GM18517 (cell line): ENCODE data around the gene KRT33B.
"Not testable (repeated sequence)": the region's sequence is repeated elsewhere in the genome, so short reads cannot be mapped to it uniquely, and the experiment has no call there.

Source experiments
- ATAC-seq: cut with Tn5 transposase; IDR thresholded peaks from one replicate; pipeline ENCODE4 v1.9.1; 2021; ENCODE audit warnings: mild to moderate bottlenecking, moderate library complexity; ENCODE audit not compliant: unreplicated experiment

Gene KRT33B

DNA sequence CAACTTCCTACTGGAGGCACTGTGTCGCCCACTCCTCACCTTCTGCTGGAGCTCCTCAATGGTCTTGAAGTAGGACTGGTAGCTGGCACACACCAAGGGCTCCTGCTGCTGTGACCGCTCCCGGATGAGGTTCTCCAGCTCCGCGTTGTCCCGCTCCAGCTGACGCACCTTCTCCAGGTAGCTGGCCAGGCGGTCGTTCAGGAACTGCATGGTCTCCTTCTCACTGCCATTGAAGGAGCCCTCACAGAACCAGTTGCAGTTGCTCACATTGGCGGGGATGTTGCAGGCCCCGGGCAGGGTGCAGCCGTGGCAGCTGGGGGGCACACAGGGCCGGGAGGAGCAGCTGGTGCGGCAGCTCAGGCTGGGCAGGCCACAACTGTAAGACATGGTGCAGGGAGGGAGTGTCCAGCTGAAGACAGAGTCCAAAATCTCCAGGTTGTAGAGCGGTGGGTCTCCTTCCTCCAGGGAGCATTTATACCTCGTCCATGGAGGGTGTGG, 19.2 kb downstream of the KRT33B start, which contains the start of gene KRT33A:
TSS of gene KRT33A (minus strand) at position 448 of the 498 bp plus-strand sequence. CDS start at position 387, 61 bp downstream.
- ATAC-seq: not testable (repeated sequence)

DNA sequence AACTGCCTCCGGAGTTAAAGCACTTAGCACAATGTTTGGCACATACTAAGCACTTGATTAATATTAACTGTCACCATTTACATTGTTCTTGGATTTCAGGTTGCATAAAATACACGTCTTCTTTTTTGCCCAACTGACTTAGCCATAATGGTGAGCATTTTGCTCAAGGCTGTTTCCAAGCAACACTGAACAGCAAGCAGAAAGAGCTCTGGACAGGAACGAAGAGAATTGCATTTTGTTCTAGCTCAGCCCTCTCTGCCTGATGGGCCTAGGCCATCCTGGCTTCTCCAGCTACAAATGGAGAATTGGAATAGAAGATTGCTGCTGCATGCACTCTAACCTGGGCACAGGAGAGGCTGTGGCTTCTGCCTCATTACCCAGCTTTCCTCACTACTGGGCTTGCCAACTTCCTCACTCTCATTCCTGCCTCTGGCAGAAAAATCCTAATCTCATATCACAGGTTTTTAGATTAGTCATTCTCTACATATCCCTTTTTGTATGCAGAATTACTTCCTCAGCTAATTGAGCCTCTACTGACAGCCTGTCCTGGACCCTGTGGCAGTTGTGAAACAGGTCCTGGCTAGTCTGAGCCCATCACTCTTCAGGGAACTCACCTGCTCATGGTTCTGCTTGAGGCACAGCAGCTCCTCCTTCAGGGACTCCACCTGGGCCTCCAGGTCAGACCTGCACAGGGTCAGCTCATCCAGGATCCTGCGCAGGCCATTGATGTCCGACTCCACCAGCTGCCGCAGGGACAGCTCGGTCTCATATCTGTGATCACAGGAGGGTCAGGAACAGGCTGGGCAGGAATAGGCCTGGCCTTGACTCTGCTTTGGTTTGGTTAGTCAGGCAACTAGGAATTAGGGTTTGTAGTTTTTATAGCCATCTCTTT, 21.5 kb downstream of the KRT33B start:
- ATAC-seq: no peak

GRCh38 chr17:41346421-41346820, 23.2 kb downstream of the KRT33B start:
- ATAC-seq: not testable (repeated sequence)

DNA sequence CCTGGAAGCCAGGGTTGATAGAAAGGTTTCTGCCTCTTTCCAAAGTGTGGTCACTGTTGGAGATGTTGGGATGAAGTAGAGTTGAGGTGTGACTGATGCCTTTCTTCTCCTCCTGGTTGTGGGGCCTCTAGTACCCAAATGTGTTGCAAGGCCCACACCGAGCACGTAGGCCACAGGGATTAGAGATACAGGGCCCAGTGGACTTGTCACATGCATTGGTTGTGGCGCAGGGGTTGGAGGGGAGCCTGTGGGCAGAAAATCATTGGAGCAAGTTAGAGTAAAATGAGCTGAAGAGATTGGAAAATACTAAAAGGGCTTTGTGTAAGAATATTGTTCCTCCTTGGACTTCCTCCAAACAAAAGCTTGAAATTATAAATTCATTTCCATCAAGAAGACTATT, 23.6 kb downstream of the KRT33B start:
- ATAC-seq: no peak

DNA sequence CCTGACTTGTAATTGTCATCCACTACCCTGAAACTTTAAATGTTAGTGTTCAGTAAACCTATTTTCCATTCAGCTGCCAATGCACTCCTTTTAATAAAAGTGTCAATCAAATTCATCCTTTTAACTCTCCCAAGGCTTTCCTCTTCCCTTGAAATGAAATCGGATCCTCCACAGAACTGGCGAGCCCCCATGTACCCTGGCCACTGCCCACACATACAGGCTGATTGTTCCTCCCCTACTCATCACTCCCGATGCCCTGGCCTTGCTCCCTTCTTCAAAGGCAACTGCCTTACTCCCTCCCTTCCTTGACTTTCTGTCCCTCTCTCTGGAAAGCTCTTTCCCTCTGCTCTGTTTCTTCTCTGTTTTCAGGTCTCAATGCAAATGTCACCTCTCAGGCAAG, 26.6 kb downstream of the KRT33B start:
- ATAC-seq: no peak

DNA sequence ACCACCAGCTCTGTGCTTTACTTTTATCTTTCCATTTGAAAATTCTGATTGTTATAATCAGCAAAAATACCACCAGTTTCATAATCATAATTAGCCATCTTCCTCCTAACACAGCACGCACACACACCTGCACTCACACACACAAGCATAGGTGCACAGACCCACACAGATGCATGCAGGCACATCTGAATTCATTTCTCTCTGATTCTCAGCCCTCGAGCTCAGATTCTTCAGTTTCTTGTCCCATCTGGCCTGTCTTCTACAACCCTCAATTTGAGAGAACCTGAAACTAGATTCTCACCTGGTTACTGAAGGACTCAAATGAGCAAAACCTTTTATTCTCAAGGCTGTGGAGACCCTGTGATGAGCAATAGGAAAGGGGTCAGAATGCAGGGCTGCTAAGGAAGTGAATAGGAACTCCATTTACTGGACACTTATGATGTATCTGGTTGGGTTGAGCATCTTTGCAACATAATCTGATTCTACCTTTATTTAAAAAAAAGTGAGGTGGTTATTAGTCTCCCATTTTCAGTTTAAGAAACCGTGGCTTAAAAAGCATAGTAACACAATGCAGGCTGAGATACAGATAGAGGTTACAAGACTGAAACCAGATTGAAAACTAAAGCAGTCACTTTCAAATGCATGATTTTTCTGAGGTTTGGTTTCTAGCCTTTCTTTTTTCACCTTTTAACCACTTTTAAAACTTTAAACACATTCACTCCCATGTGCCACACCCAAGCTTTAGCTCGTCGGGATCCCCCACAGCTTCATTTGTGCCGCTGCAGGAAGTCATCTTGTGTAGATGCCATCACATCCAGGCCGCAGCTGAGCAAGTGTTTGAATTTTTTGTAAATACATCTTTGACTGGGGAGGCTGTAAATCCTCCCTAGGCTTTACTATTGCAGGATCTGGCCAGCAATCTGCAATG, 28.4 kb downstream of the KRT33B start:
- ATAC-seq: no peak

- ATAC-seq: no peak
Observed at GRCh38 chr17:41340494-41340893, 29.1 kb downstream of the KRT33B start.

- no peak for ATAC-seq
Observed at GRCh38 chr17:41339571-41340172, 29.9 kb downstream of the KRT33B start.

GRCh38 chr17:41338961-41339485, 30.6 kb downstream of the KRT33B start:
- ATAC-seq: peak; percentile 45

DNA sequence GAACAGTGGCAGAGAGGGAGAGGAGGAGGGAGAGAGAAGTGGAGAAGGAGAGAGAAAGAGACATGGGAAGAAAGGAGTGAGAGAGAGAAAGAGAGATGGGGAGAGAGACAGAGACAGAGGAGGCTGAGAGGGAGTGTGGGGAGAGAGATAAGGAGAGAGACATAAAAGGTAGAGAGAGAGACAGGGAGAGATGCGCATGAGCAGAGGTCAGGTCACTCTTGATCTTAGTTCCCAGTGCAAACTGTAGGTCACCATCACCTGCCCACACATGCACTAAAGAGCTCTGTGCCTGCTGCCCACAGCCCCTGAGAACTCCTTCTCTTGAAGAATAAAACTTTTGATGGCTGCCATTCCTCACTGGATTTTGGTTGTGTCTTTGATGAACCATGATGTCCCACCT, 33.9 kb downstream of the KRT33B start:
- ATAC-seq: no peak

DNA sequence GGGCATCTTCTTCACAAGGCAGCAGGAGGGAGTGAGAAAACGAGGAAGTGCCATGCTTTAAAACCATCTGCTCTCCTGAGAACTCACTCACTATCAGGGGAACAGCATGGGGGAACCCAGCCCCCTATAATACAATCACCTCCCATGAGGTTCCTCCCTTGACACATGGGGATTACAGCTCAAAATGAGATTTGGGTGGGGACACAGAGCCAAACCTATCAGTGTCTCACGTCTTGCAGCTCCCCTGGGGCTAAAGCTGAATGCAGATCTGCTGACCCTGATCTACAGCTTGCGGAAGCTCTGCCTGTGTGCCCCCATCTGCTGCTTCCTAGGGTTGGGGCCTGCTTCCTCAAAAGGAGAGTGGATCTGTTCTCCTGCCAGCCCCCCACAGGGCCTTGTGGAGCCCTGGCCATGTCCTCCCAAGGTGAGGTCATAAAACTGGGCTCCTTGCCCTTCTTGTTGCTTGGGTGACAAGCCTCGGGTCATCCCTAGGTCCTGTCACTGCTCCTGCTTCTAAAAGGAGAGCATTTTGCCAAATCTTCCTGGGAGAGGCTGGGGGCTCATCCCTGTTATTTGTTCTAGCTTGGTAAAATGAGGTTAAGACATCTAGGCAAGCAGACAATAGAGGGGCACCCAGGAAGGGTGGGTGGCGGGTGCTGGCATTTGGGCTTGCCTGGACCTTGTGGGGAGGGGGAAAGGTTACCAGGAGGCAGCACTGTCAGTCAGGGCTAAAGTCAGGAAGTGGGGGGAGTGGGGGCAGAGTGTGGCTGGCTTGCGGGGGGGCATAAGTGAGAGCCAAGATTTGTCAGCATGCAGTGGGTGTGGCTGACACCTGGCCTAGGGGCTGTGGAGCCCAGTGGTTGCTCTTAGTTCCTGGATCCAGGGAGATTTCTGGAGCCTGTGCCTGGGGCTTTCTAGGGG, 35.0 kb downstream of the KRT33B start:
- no peak for ATAC-seq

DNA sequence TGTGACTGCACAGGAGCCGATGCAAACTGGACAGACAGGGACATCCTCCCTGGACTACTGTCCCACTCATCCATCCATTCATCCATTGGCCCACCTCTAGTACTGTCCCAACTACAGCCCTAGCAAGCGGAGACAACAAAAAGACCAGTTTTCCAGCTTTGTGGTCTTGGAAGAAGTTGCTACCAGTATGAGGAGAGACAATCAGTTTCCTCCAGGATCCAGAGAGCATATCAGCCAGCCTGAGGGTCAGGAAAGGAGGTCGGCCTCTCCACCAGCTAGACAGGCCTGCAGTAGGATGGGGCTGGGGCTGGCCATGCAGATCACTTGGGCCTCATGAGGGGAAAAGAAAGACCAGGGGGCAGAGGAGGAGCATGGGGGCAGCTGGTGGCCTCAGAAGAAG, 35.8 kb downstream of the KRT33B start:
- no peak for ATAC-seq

DNA sequence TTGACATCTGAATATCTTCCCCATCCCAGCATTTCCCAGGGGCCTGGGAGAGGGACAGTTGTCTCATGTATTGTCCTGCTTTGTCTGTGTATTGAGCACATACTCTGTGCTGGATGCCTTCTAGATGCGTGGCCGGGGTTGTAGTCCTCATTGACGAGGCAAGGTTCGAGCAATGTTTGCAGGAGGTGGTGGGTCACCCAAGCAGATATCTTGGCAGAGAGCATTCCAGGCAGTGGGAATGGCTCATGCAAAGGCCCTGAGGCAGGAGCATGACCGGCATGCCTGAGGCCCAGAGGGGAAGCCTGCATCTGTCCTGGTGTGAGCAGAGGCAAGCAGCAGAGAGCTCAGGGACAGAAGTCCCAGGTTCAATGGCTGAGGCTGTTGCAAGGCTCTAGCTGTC, 36.5 kb downstream of the KRT33B start:
- ATAC-seq: no peak

- ATAC-seq: no peak
Observed at GRCh38 chr17:41332239-41332638, 37.4 kb downstream of the KRT33B start.

DNA sequence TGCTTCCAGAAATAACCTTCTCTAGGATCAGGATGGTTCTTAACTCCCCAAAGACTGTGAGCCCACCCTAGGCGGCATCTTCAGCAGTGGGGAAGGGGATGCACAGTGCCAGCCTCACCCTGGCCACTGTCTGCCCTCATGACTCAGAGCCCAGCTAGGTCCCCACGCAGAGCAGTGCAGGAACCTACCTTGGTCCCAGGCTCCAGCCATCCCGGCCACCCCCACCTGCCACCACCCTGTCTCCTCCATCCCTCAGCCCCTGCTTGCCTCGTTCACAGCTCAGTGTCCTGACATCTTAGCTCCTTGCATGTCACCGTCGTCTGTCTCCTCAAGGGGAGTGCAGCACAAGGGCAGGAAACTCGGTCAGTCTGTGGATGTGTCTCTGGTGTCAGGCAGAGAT, 38.0 kb downstream of the KRT33B start:
- no peak for ATAC-seq

DNA sequence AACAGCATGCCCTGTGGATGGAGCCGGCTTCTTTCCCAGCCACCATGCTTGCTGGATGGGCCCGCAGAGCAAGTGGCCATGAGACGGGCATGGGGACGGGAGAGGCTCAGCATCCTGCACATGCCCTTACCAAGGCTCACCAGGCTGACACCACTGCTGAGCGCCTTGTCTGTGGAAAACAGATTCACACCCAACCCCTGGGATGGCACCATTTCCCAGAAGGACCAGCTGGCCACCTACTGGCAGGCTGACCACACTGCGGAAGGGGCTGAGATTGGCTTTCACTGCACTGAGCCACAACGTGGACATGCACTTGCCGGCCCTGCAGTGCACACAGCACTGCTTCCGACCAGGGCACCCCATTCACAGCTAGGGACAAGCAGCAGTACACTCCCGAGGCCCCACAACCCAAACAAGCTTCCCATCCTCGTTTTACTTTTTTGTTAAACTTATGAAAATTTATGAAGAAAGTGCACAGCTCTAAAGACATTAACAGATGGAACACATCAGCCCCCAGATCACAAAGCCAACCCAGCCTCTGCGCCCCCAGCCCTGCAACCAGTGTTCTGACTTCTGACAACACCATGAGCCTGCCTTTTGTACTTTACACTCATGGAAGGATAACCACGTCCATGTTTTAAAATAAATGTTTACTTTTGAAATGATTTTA, 40.2 kb downstream of the KRT33B start:
- ATAC-seq: no peak

- no peak for ATAC-seq
Observed at GRCh38 chr17:41328207-41328606, 41.4 kb downstream of the KRT33B start.

GRCh38 chr17:41327411-41328120, 42.0 kb downstream of the KRT33B start:
- no peak for ATAC-seq
